C4-2B (cell line): ENCODE results near the gene SORCS2.

Source experiments
- ZFX ChIP-seq: fragments of 450-650 bp; IDR thresholded peaks from 2 replicates; pipeline ENCODE4 v1.6.1; 2017
- TF ChIP-seq, protein P1 (sequence below): fragments of 450-650 bp; conservative IDR thresholded peaks from 2 replicates; pipeline ENCODE4 v1.5.1; 2017; ENCODE audit warnings: mild to moderate bottlenecking

DNA sequence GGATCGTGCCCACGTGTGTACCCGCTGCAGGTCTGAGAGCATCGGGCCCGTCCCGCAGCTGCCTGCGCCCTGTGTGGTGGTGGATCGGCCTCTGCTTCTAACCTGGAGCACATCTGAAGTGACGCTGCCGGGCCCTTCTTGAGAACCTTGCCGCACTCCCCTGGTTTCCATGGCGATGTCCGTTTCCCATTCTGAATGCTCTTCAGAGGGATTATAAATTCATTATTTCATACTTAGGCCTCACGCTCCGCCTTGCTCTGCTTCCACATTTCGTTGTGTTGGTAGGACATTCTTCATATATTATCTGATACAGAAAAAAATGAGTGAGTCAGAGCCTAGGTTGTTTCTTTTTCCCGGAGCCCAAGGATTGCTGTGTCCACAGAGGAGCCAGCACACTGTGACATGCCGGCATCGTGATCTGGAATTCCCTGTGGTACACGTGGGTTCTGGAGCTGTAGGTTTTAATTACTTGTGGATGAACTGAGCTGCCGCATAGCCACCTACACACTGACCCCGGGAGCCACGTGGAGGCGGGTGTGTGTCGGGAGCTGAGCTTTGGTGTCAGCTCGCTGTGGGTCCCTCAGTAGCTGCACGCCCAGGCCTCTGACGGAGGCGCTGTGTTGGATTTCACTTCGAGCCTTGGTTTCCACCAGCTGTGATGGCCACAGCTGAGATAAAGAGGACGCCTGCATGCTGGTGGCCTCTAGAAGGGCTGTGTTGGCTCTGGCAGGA is 179.0 kb downstream of the SORCS2 start:
- TF ChIP-seq, protein P1, sequence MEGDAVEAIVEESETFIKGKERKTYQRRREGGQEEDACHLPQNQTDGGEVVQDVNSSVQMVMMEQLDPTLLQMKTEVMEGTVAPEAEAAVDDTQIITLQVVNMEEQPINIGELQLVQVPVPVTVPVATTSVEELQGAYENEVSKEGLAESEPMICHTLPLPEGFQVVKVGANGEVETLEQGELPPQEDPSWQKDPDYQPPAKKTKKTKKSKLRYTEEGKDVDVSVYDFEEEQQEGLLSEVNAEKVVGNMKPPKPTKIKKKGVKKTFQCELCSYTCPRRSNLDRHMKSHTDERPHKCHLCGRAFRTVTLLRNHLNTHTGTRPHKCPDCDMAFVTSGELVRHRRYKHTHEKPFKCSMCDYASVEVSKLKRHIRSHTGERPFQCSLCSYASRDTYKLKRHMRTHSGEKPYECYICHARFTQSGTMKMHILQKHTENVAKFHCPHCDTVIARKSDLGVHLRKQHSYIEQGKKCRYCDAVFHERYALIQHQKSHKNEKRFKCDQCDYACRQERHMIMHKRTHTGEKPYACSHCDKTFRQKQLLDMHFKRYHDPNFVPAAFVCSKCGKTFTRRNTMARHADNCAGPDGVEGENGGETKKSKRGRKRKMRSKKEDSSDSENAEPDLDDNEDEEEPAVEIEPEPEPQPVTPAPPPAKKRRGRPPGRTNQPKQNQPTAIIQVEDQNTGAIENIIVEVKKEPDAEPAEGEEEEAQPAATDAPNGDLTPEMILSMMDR, result no peak
- no peak for TF ChIP-seq ZFX
